IMR-90 (cell line): ENCODE measurements around the gene DCDC2B. TPM values are rescaled to one million over a fixed set of nuclear protein-coding genes. Genes with fewer than 3 reads are reported as not detected.

Experiments used
- ATAC-seq: fragments of 200-7000 bp; cut with Tn5 transposase; 2 replicates; pipeline ENCODE4 v1.9.1; 2020; ENCODE audit warnings: low read depth, mild to moderate bottlenecking, moderate library complexity
- BruUV-seq: library from RNA; stranded (reverse); fragments of 400-500 nt; replicated peaks from 2 replicates; lab custom pipeline; 2021; lab: Mats Ljungman, UMichigan
- CTCF ChIA-PET: fragments of 300-600 bp; formaldehyde crosslinking; extraction: SDS; loops from one replicate; lab custom pipeline; 2021; ENCODE audit warnings: antibody characterized with exemption; lab: Yijun Ruan, JAX
- POLR2A ChIA-PET: fragments of 300-600 bp; sonication (Branson Sonifier 250); formaldehyde crosslinking; loops from one replicate; lab custom pipeline; 2022; ENCODE audit warnings: antibody characterized with exemption; ENCODE audit not compliant: unreplicated experiment; lab: Charles Lee
- DNase-seq: peaks from one replicate; pipeline ENCODE4 v3.0.0; 2013
- H2AFZ ChIP-seq: replicated peaks from 2 replicates; pipeline ENCODE3; 2013; ENCODE audit warnings: low read length, mild to moderate bottlenecking; ENCODE audit not compliant: poor library complexity
- H2AK5ac ChIP-seq: 2 replicates; pipeline ENCODE4 v1.6.1; 2013; ENCODE audit warnings: low read depth, low read length, inconsistent platforms
- H2AK9ac ChIP-seq: replicated peaks from 2 replicates; pipeline ENCODE3; 2013; ENCODE audit warnings: mild to moderate bottlenecking, low read depth, low read length, moderate library complexity; ENCODE audit not compliant: poor library complexity
- H2BK120ac ChIP-seq: 2 replicates; pipeline ENCODE4 v1.6.1; 2013; ENCODE audit warnings: low read depth, low read length, inconsistent platforms
- H2BK15ac ChIP-seq: 3 replicates; pipeline ENCODE4 v1.6.1; 2013; ENCODE audit warnings: low read depth, low read length, inconsistent platforms
- H2BK20ac ChIP-seq: 2 replicates; pipeline ENCODE4 v1.6.1; 2013; ENCODE audit warnings: low read depth, mild to moderate bottlenecking, inconsistent platforms, low read length, moderate library complexity
- H2BK5ac ChIP-seq: 2 replicates; pipeline ENCODE4 v1.6.1; 2013; ENCODE audit warnings: mild to moderate bottlenecking, low read depth, low read length, inconsistent platforms; ENCODE audit not compliant: poor library complexity, severe bottlenecking
- H3K14ac ChIP-seq: replicated peaks from 2 replicates; pipeline ENCODE4 v1.6.1; 2013; ENCODE audit warnings: low read depth, low read length, inconsistent platforms
- H3K18ac ChIP-seq: 2 replicates; pipeline ENCODE4 v1.6.1; 2013; ENCODE audit warnings: low read depth, low read length, control low read depth
- H3K23ac ChIP-seq: 2 replicates; pipeline ENCODE4 v1.6.1; 2013; ENCODE audit warnings: low read depth, low read length, inconsistent platforms
- H3K27ac ChIP-seq: 2 replicates; pipeline ENCODE4 v1.5.1; 2013; ENCODE audit warnings: mild to moderate bottlenecking, control low read depth, low read length; ENCODE audit not compliant: insufficient read depth
- H3K27me3 ChIP-seq: 2 replicates; pipeline ENCODE4 v1.6.1; 2013; ENCODE audit warnings: low read length; ENCODE audit not compliant: control insufficient read depth, insufficient read depth
- H3K36me3 ChIP-seq: 2 replicates; pipeline ENCODE4 v1.6.1; 2013; ENCODE audit warnings: low read length, mixed read lengths; ENCODE audit not compliant: control insufficient read depth, insufficient read depth
- H3K4ac ChIP-seq: 2 replicates; pipeline ENCODE4 v1.6.1; 2013; ENCODE audit warnings: low read depth, low read length, inconsistent platforms
- H3K4me1 ChIP-seq: 2 replicates; pipeline ENCODE4 v1.6.1; 2013; ENCODE audit warnings: low read length, mixed read lengths; ENCODE audit not compliant: control insufficient read depth, insufficient read depth
- H3K4me2 ChIP-seq: 2 replicates; pipeline ENCODE4 v1.6.1; 2013; ENCODE audit warnings: low read depth, mild to moderate bottlenecking, control low read depth, low read length, moderate library complexity
- H3K4me3 ChIP-seq: 2 replicates; pipeline ENCODE4 v1.5.1; 2013; ENCODE audit warnings: low read depth, mild to moderate bottlenecking, control low read depth, low read length, moderate library complexity; ENCODE audit not compliant: insufficient read depth
- H3K56ac ChIP-seq: 2 replicates; pipeline ENCODE4 v1.6.1; 2013; ENCODE audit warnings: low read length, inconsistent platforms; ENCODE audit not compliant: insufficient read depth; ENCODE audit errors: extremely low read depth
- H3K79me1 ChIP-seq, 2 experiments: 2 replicates each; pipeline ENCODE4 v1.6.1; 2013; ENCODE audit warnings: low read length in 2 of 2, inconsistent platforms in 1 of 2, low read depth in 1 of 2
- H3K9ac ChIP-seq: 2 replicates; pipeline ENCODE4 v1.6.1; 2013; ENCODE audit warnings: low read depth, low read length, control low read depth
- H3K9me1 ChIP-seq: 2 replicates; pipeline ENCODE4 v1.6.1; 2013; ENCODE audit warnings: low read length, inconsistent platforms; ENCODE audit not compliant: insufficient read depth
- H3K9me3 ChIP-seq: 2 replicates; pipeline ENCODE4 v1.6.1; 2013; ENCODE audit warnings: low read length; ENCODE audit not compliant: control insufficient read depth, insufficient read depth
- H4K20me1 ChIP-seq: 2 replicates; pipeline ENCODE4 v1.6.1; 2013; ENCODE audit warnings: low read length, inconsistent platforms; ENCODE audit not compliant: insufficient read depth
- H4K5ac ChIP-seq: 2 replicates; pipeline ENCODE4 v1.6.1; 2013; ENCODE audit warnings: mild to moderate bottlenecking, low read depth, low read length, control low read depth
- H4K8ac ChIP-seq, 2 experiments: 2 replicates each; pipeline ENCODE4 v1.6.1; 2013; ENCODE audit warnings: low read depth in 2 of 2, low read length in 2 of 2, control low read depth in 1 of 2, inconsistent platforms in 1 of 2
- H4K91ac ChIP-seq: 2 replicates; pipeline ENCODE4 v1.6.1; 2013; ENCODE audit warnings: low read depth, low read length, inconsistent platforms; ENCODE audit not compliant: insufficient read depth
- BHLHE40 ChIP-seq: fragments of 150-350 bp; IDR thresholded peaks from 2 replicates; pipeline ENCODE4 v1.6.1; 2016; ENCODE audit warnings: mild to moderate bottlenecking, low read depth, low read length
- CEBPB ChIP-seq: IDR thresholded peaks from 2 replicates; pipeline ENCODE4 v1.6.1; 2012; ENCODE audit warnings: low read depth, low read length, improper control_type of control experiment
- CHD1 ChIP-seq: IDR thresholded peaks from 2 replicates; pipeline ENCODE4 v1.6.1; 2012; ENCODE audit warnings: low read depth, low read length, improper control_type of control experiment
- CTCF ChIP-seq: conservative IDR thresholded peaks from 2 replicates; pipeline ENCODE4 v1.5.1; 2012; ENCODE audit warnings: mild to moderate bottlenecking, low read depth, low read length, improper control_type of control experiment
- ELK1 ChIP-seq: fragments of 150-350 bp; IDR thresholded peaks from 2 replicates; pipeline ENCODE4 v1.6.1; 2016; ENCODE audit warnings: low read depth, mild to moderate bottlenecking, low read length, moderate library complexity, borderline replicate concordance
- FOS ChIP-seq: fragments of 150-350 bp; IDR thresholded peaks from 2 replicates; pipeline ENCODE4 v1.6.1; 2016; ENCODE audit warnings: low read depth, low read length
- MAFK ChIP-seq: IDR thresholded peaks from 2 replicates; pipeline ENCODE4 v1.6.1; 2012; ENCODE audit warnings: low read depth, low read length, improper control_type of control experiment
- MXI1 ChIP-seq: IDR thresholded peaks from 2 replicates; pipeline ENCODE4 v1.6.1; 2012; ENCODE audit warnings: low read depth, mild to moderate bottlenecking, low read length, moderate library complexity, borderline replicate concordance
- NFE2L2 ChIP-seq: fragments of 150-350 bp; IDR thresholded peaks from 2 replicates; pipeline ENCODE4 v1.6.1; 2016; ENCODE audit warnings: low read depth, mild to moderate bottlenecking, low read length
- POLR2A ChIP-seq: IDR thresholded peaks from 2 replicates; pipeline ENCODE4 v1.6.1; 2012; ENCODE audit warnings: mild to moderate bottlenecking, low read depth, low read length
- RAD21 ChIP-seq: IDR thresholded peaks from 2 replicates; pipeline ENCODE4 v1.6.1; 2012; ENCODE audit warnings: low read length, improper control_type of control experiment
- RCOR1 ChIP-seq: IDR thresholded peaks from 2 replicates; pipeline ENCODE4 v1.6.1; 2012; ENCODE audit warnings: mild to moderate bottlenecking, low read length, improper control_type of control experiment; ENCODE audit not compliant: insufficient replicate concordance
- RFX5 ChIP-seq: IDR thresholded peaks from 2 replicates; pipeline ENCODE4 v1.8.0; 2012; ENCODE audit warnings: low read depth, mild to moderate bottlenecking, low read length, moderate library complexity
- SMC3 ChIP-seq: fragments of 150-350 bp; IDR thresholded peaks from 2 replicates; pipeline ENCODE4 v1.6.1; 2016; ENCODE audit warnings: low read depth, mild to moderate bottlenecking, antibody characterized with exemption, low read length, moderate library complexity
- WGBS, 2 experiments: methylation state at CpG; one replicate each; pipeline versions ENCODE4 v1.1.5 to v1.1.7; 2013; ENCODE audit warnings: missing lambda C conversion rate in 2 of 2; ENCODE audit not compliant: insufficient read length in 1 of 2; ENCODE audit errors: extremely low coverage in 2 of 2; 5-methylcytosine and 5-hydroxymethylcytosine counted together
- dilution Hi-C: fragments of 300-500 bp; cut with HindIII; formaldehyde crosslinking; loops from one replicate; pipeline ENCODE4 v1.14.3; 2018; ENCODE audit warnings: low sequenced_read_pairs; ENCODE audit not compliant: unreplicated experiment
- in situ Hi-C: fragments of 300-500 bp; cut with MboI; formaldehyde crosslinking; loops from 3 replicates; pipeline ENCODE4 v1.14.3; 2019; ENCODE audit warnings: low sequenced_read_pairs, inconsistent platforms, mixed read lengths
- intact Hi-C: fragments of 100-400 bp; cut with micrococcal nuclease; formaldehyde crosslinking; loops from 2 replicates; pipeline ENCODE4 v1.10.0; 2022
- polyA plus RNA-seq, 3 experiments: library from polyadenylated mRNA; depleted of rRNA; stranded (reverse); fragments of >200 nt; gene quantifications; 2 replicates each; pipeline ENCODE4 v1.2.3, GENCODE V29; 2012; ENCODE audit warnings: low replicate concordance in 1 of 3
- total RNA-seq: library from RNA; depleted of rRNA; stranded (reverse); fragments of >200 nt; gene quantifications from 2 replicates; pipeline ENCODE4 v1.2.3, GENCODE V29; 2012
- TF ChIP-seq, protein P1 (sequence below): fragments of 150-350 bp; IDR thresholded peaks from 2 replicates; pipeline ENCODE4 v1.6.1; 2017; ENCODE audit warnings: mild to moderate bottlenecking, antibody characterized with exemption, low read length, low read depth

DCDC2B gene
- total and polyA plus RNA-seq, 2 of the 4 experiments (the other 2 are of a cell fraction) = not detected

DNA sequence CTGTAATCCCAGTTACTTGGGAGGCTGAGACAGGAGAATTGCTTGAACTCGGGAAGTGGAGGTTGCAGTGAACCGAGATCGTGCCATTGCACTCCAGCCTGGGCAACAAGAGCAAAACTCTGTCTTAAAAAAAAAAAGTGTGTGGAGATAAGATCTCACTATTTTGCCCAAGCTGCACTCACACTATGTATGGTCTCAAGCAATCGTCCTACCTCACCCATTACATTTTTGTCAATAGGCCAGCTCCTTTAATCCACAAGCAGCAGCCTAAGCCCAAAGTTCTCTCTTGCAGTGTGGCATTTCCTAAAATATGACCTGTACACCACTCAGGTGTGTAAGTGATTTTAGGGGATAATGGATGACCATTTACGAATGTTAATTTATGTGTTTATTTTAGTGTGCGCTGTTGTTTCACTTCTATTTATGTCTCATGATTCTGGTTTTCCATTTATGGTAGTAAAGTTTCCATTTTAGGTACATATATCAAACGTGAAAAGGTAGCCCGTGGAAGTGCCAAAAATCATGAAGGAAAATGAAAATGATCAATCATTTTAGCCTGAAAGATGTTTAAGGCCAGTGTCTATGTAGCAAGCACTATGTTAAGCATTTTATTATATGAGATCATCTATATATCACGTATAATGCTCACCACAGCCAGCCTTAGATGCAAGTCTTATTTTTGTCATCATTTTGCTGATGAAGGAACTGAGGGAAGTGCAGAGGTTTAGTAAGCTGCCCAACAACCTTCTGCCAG lies 47.8 kb downstream of the DCDC2B start:
- Histone ChIP-seq H3K56ac (no peak overlapping the region), H3K9me3 (no peaks in the 10 kb centered on the region), H3K27ac (no peak overlapping the region), H3K4me3 (no peak overlapping the region), H2BK20ac (no peak overlapping the region), H3K36me3 (no peaks in the 10 kb centered on the region), H4K20me1 (no peaks in the 10 kb centered on the region), H2BK5ac (no peak overlapping the region), H3K79me1 (no peaks in the 10 kb centered on the region), H3K4me1 (no peaks in the 10 kb centered on the region), H3K4me2 (no peak overlapping the region), H3K9me1 (no peaks in the 10 kb centered on the region), H2BK15ac (no peak overlapping the region), H3K4ac (no peak overlapping the region), H3K14ac (no peak overlapping the region), H4K91ac (no peak overlapping the region), H3K23ac (no peak overlapping the region), H3K9ac (no peak overlapping the region), H2AK5ac (no peak overlapping the region), H3K18ac (no peak overlapping the region), H2AK9ac (no peak overlapping the region), H2BK120ac (no peak overlapping the region), H2AFZ (no peak overlapping the region), H4K8ac (no peak overlapping the region), H3K27me3 (peaks cover 2% of the 10 kb centered on the region; the same call in 1 of the 2 replicates), H4K5ac (no peak overlapping the region)
- intact Hi-C loops (no loop called here), dilution Hi-C loops (no loop called here), in situ Hi-C loops (no loop called here)
- CTCF ChIA-PET = no interaction called here
- no peak for TF ChIP-seq POLR2A
- no peak for TF ChIP-seq CHD1
- TF ChIP-seq, protein P1, sequence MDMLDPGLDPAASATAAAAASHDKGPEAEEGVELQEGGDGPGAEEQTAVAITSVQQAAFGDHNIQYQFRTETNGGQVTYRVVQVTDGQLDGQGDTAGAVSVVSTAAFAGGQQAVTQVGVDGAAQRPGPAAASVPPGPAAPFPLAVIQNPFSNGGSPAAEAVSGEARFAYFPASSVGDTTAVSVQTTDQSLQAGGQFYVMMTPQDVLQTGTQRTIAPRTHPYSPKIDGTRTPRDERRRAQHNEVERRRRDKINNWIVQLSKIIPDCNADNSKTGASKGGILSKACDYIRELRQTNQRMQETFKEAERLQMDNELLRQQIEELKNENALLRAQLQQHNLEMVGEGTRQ = no peak
- no peak for TF ChIP-seq RCOR1
- TF ChIP-seq BHLHE40 = no peak
- TF ChIP-seq MXI1 = no peak
- TF ChIP-seq NFE2L2 = no peak
- no peak for TF ChIP-seq MAFK
- TF ChIP-seq RAD21 = no peak
- TF ChIP-seq ELK1 = no peak
- no peak for TF ChIP-seq RFX5
- TF ChIP-seq FOS = no peak
- TF ChIP-seq SMC3 = no peak
- no peak for TF ChIP-seq CEBPB
- no peak for TF ChIP-seq CTCF
- ATAC-seq = no peak
- POLR2A ChIA-PET = no interaction called here
- BruUV-seq = no TSS peak
- DNase-seq = no peak
- WGBS, 2 experiments = 70% methylated on average over 2 of the region's 9 CpGs; no CpG with 5 or more reads in 1 of the 2 experiments
